Karpas-422 (cell line): Measurements from ENCODE around the gene HMGN2. TPM values are rescaled to one million over a fixed set of nuclear protein-coding genes. Genes with fewer than 3 reads are reported as not detected.

Experiments
- total RNA-seq: library from RNA; depleted of rRNA; stranded (reverse); fragments of >200 nt; shearing (Covaris generic); gene quantifications from 2 replicates; pipeline ENCODE4 v1.2.3, GENCODE V29; 2014; ENCODE audit warnings: low replicate concordance; rRNA removed

HMGN2 gene
- total RNA-seq, 1 experiment from 2014 or later: 515 TPM

Other genes with a start within 250 kb of the HMGN2 start
- 23.8 and 31.5 TPM in 2 replicates for gene CEP85, start 238.2 kb upstream of the HMGN2 start, total RNA-seq
- gene SH3BGRL3, start 192.4 kb upstream of the HMGN2 start, total RNA-seq: 108 and 143 TPM in 2 replicates
- gene UBXN11, start 165.8 kb upstream of the HMGN2 start, total RNA-seq: 20.7 and 56.0 TPM in 2 replicates
- gene CD52, start 154.5 kb upstream of the HMGN2 start, total RNA-seq: 614 and 735 TPM in 2 replicates
- gene CRYBG2, start 118.3 kb upstream of the HMGN2 start, total RNA-seq: 1.3 TPM in 1 of 2 replicates, not detected in the other
- not detected in 2 replicates for gene ZNF683, start 99.7 kb upstream of the HMGN2 start, total RNA-seq
- 0.04 TPM in 1 of 2 replicates, not detected in the other for gene LIN28A, start 61.6 kb upstream of the HMGN2 start, total RNA-seq
- 17.0 and 31.1 TPM in 2 replicates for gene DHDDS, start 40.1 kb upstream of the HMGN2 start, total RNA-seq
- 85.3 and 106 TPM in 2 replicates for gene RPS6KA1, start 57.3 kb downstream of the HMGN2 start, total RNA-seq
- gene ARID1A, start 223.6 kb downstream of the HMGN2 start, total RNA-seq: 55.8 and 73.1 TPM in 2 replicates